MCF 10A (cell line): Measurements from ENCODE around the gene CCDC134. TPM values are rescaled to one million over a fixed set of nuclear protein-coding genes. Genes with fewer than 3 reads are reported as not detected.

ENCODE experiments used
- BruUV-seq: library from RNA; stranded (reverse); fragments of 400-500 nt; replicated peaks from 2 replicates; lab custom pipeline; 2021; lab: Mats Ljungman, UMichigan
- CTCF ChIA-PET: fragments of 300-600 bp; sonication (Branson Sonifier 250); formaldehyde crosslinking; extraction: SDS; loops from one replicate; lab custom pipeline; 2021; ENCODE audit warnings: antibody characterized with exemption, inconsistent platforms; lab: Yijun Ruan, JAX
- POLR2A ChIA-PET: fragments of 300-600, 350-650 bp; sonication (Branson Sonifier 250); formaldehyde crosslinking; extraction: SDS; loops from one replicate; lab custom pipeline; 2020; ENCODE audit warnings: antibody characterized with exemption, inconsistent platforms; lab: Yijun Ruan, JAX
- DNase-seq: peaks from one replicate; pipeline ENCODE4 v3.0.0-alpha.2; 2018; ENCODE audit not compliant: unreplicated experiment
- H3K27ac Mint-ChIP-seq: one replicate; pipeline ENCODE4 v1.8.0; 2022; ENCODE audit warnings: mild to moderate bottlenecking, low read depth, mixed read lengths; ENCODE audit not compliant: unreplicated experiment
- H3K27me3 Mint-ChIP-seq: one replicate; pipeline ENCODE4 v1.8.0; 2022; ENCODE audit warnings: mixed read lengths; ENCODE audit not compliant: insufficient read depth, unreplicated experiment
- H3K36me3 Mint-ChIP-seq: one replicate; pipeline ENCODE4 v1.8.0; 2022; ENCODE audit warnings: mild to moderate bottlenecking, moderate library complexity, mixed read lengths; ENCODE audit not compliant: insufficient read depth, unreplicated experiment
- H3K4me1 Mint-ChIP-seq: one replicate; pipeline ENCODE4 v1.8.0; 2022; ENCODE audit warnings: mixed read lengths; ENCODE audit not compliant: insufficient read depth, unreplicated experiment
- H3K4me3 Mint-ChIP-seq: one replicate; pipeline ENCODE4 v1.8.0; 2022; ENCODE audit warnings: mild to moderate bottlenecking, moderate library complexity, mixed read lengths; ENCODE audit not compliant: unreplicated experiment
- H3K9me3 Mint-ChIP-seq: one replicate; pipeline ENCODE4 v1.8.0; 2022; ENCODE audit warnings: mixed read lengths; ENCODE audit not compliant: unreplicated experiment
- CTCF ChIP-seq: fragments of 200-600 bp; IDR thresholded peaks from one replicate; pipeline ENCODE4 v1.8.0; 2022; ENCODE audit warnings: antibody characterized with exemption, mild to moderate bottlenecking; ENCODE audit not compliant: unreplicated experiment
- intact Hi-C: fragments of 100-400 bp; cut with micrococcal nuclease; formaldehyde crosslinking; loops from 2 replicates; pipeline ENCODE4 v1.14.1; 2022
- total RNA-seq: library from RNA; stranded (reverse); gene quantifications from 2 replicates; pipeline ENCODE4 v1.2.3, GENCODE V29; 2022

The CCDC134 gene
- total RNA-seq, 1 experiment from 2014 or later = 4.0 TPM

GRCh38 chr22:41805639-41806038 lies 5.2 kb downstream of the CCDC134 start:
- POLR2A ChIA-PET = interaction anchor here (0.7 to 1.1 kb wide), 2 partner anchors 109 to 161 kb away, joined by 3 read pairs; no protein-coding TSS in a partner anchor
- no peak overlapping the region for H3K4me3 Mint-ChIP-seq

GRCh38 chr22:41808400-41808799 lies 7.9 kb downstream of the CCDC134 start:
- Mint-ChIP-seq H3K4me3 (no peak overlapping the region), H3K27me3 (no peaks in the 10 kb centered on the region), H3K27ac (no peak overlapping the region), H3K4me1 (no peaks in the 10 kb centered on the region), H3K36me3 (no peaks in the 10 kb centered on the region), H3K9me3 (no peaks in the 10 kb centered on the region)
- POLR2A ChIA-PET = interaction anchor here (0.6 kb wide), 1 partner anchor 262 kb away, joined by 5 read pairs; no protein-coding TSS in a partner anchor
- CTCF ChIA-PET = no interaction called here
- no TSS peak for BruUV-seq
- no peak for DNase-seq
- intact Hi-C loops = no loop called here
- TF ChIP-seq CTCF = no peak

More at GRCh38 chr22:41805639-41806038, 5.2 kb downstream of the CCDC134 start:
- no peaks in the 10 kb centered on the region for H3K36me3 Mint-ChIP-seq
- H3K4me1 Mint-ChIP-seq = peaks cover 14% of the 10 kb centered on the region
- H3K27ac Mint-ChIP-seq = no peak overlapping the region
- H3K9me3 Mint-ChIP-seq = no peaks in the 10 kb centered on the region
- no peak for TF ChIP-seq CTCF
- CTCF ChIA-PET = interaction anchor here (1.6 kb wide), 1 partner anchor 109 kb away, joined by 11 read pairs; no protein-coding TSS in a partner anchor
- no TSS peak for BruUV-seq
- H3K27me3 Mint-ChIP-seq = no peaks in the 10 kb centered on the region
- intact Hi-C loops = no loop called here
- no peak for DNase-seq

GRCh38 chr22:41810022-41810421 lies 9.5 kb downstream of the CCDC134 start:
- BruUV-seq = no TSS peak
- intact Hi-C loops = no loop called here
- no peak overlapping the region for H3K4me3 Mint-ChIP-seq
- no peaks in the 10 kb centered on the region for H3K4me1 Mint-ChIP-seq
- H3K27me3 Mint-ChIP-seq = no peaks in the 10 kb centered on the region
- ChIA-PET CTCF (interaction anchor here (0.8 to 1.1 kb wide), 2 partner anchors 10 to 113 kb away, joined by 3 to 4 read pairs; partner anchors contain the start of gene CCDC134), POLR2A (no interaction called here)
- no peaks in the 10 kb centered on the region for H3K36me3 Mint-ChIP-seq
- no peak for DNase-seq
- H3K27ac Mint-ChIP-seq = no peak overlapping the region
- no peaks in the 10 kb centered on the region for H3K9me3 Mint-ChIP-seq
- no peak for TF ChIP-seq CTCF

GRCh38 chr22:41812805-41813545 lies 12.5 kb downstream of the CCDC134 start:
- no TSS peak for BruUV-seq
- H3K27ac Mint-ChIP-seq = no peak overlapping the region
- intact Hi-C loops = no loop called here
- H3K4me1 Mint-ChIP-seq = no peaks in the 10 kb centered on the region
- no peaks in the 10 kb centered on the region for H3K36me3 Mint-ChIP-seq
- DNase-seq = no peak
- no peaks in the 10 kb centered on the region for H3K27me3 Mint-ChIP-seq
- ChIA-PET POLR2A (no interaction called here), CTCF (interaction anchor here (1.1 kb wide), 1 partner anchor 115 kb away, joined by 4 read pairs; no protein-coding TSS in a partner anchor)
- no peak overlapping the region for H3K4me3 Mint-ChIP-seq
- no peaks in the 10 kb centered on the region for H3K9me3 Mint-ChIP-seq
- TF ChIP-seq CTCF = no peak
